ENCODE data around the gene PSENEN. TPM values are rescaled to one million over a fixed set of nuclear protein-coding genes. Genes with fewer than 3 reads are reported as not detected.
A peak's percentile ranks its signal among the peaks of the same experiment; 100 is the strongest.

PSENEN gene
- total and polyA plus RNA-seq, 11 donors, result 25.2 to 95.1 (median 42.3) TPM

DNA sequence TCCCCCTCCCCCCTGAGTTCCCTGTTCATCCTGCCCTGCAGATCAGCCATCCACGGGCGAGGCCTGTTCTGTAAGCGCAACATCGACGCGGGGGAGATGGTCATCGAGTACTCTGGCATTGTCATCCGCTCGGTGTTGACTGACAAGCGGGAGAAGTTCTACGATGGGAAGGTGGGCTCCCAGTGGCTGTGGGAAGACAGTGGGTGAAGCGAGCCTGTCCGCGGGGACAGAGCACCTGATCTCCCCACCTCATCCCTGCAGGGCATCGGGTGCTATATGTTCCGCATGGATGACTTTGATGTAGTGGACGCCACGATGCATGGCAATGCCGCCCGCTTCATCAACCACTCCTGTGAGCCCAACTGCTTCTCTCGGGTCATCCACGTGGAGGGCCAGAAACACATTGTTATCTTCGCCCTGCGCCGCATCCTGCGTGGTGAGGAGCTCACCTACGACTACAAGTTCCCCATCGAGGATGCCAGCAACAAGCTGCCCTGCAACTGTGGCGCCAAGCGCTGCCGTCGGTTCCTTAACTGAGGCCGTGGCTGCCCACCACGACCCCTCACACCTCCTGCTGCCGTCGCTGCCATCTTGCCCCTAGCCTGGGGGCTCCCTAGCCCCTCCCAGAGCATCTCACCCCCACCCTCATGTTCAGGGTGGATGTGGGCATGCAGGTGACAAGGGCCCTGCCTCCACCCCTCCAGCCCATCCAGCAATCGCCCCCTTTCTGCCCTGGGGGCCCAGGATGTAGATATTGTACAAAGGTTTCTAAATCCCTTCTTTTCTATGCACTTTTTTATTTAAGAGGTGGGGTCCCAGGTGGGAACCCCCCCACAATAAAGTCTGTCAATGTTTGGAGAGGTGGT, 7.2 kb upstream of the PSENEN start:
- intact Hi-C loops (cut with DNase I), result no loop called here

DNA sequence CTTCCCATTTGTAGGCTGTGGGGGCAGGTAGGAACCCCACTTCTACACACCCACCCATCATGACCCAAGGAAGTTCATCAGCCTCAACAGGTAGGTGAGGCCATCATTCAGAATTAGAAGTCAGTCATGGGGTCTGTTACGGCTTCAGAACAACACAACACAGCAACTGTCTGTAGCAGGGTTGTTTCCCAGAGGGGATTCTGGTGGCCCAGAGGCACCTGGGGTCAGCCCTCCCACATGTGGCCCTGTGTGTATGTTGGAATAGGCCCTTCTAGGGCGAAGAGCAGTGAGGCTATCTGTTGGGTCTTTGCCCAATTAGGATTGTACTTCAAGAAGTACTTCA, 6.6 kb upstream of the PSENEN start:
- H3K4me1 ChIP-seq, result peaks cover 3 to 44% (median 15%) of the 10 kb centered on the region in 12 donors
- TF ChIP-seq POLR2A (IDR thresholded peaks at IDR 0.05), result no peak
- TF ChIP-seq, protein P1, sequence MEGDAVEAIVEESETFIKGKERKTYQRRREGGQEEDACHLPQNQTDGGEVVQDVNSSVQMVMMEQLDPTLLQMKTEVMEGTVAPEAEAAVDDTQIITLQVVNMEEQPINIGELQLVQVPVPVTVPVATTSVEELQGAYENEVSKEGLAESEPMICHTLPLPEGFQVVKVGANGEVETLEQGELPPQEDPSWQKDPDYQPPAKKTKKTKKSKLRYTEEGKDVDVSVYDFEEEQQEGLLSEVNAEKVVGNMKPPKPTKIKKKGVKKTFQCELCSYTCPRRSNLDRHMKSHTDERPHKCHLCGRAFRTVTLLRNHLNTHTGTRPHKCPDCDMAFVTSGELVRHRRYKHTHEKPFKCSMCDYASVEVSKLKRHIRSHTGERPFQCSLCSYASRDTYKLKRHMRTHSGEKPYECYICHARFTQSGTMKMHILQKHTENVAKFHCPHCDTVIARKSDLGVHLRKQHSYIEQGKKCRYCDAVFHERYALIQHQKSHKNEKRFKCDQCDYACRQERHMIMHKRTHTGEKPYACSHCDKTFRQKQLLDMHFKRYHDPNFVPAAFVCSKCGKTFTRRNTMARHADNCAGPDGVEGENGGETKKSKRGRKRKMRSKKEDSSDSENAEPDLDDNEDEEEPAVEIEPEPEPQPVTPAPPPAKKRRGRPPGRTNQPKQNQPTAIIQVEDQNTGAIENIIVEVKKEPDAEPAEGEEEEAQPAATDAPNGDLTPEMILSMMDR (IDR thresholded peaks at IDR 0.05), result no peak
- intact Hi-C loops (cut with DNase I), result no loop called here

More for the DNA sequence above, 7.2 kb upstream of the PSENEN start:
- Histone ChIP-seq H3K27me3 (no peaks in the 10 kb centered on the region), H3K27ac (no peak overlapping the region), H3K4me1 (peaks cover 3 to 38% (median 14%) of the 10 kb centered on the region in 12 donors), H3K36me3 (peaks cover 0 to 65% (median 59%) of the 10 kb centered on the region in 9 donors), H3K4me3 (no peak overlapping the region), H3K9me3 (no peaks in the 10 kb centered on the region)
- no peak for ATAC-seq
- 90 to 93% (median 93%) methylated on average over 33 to 37 of the region's 37 CpGs for WGBS, 4 donors
- TF ChIP-seq POLR2A (IDR thresholded peaks at IDR 0.05), result no peak
- TF ChIP-seq, protein P1 (IDR thresholded peaks at IDR 0.05), result no peak
- DNase-seq, result no peak

DNA sequence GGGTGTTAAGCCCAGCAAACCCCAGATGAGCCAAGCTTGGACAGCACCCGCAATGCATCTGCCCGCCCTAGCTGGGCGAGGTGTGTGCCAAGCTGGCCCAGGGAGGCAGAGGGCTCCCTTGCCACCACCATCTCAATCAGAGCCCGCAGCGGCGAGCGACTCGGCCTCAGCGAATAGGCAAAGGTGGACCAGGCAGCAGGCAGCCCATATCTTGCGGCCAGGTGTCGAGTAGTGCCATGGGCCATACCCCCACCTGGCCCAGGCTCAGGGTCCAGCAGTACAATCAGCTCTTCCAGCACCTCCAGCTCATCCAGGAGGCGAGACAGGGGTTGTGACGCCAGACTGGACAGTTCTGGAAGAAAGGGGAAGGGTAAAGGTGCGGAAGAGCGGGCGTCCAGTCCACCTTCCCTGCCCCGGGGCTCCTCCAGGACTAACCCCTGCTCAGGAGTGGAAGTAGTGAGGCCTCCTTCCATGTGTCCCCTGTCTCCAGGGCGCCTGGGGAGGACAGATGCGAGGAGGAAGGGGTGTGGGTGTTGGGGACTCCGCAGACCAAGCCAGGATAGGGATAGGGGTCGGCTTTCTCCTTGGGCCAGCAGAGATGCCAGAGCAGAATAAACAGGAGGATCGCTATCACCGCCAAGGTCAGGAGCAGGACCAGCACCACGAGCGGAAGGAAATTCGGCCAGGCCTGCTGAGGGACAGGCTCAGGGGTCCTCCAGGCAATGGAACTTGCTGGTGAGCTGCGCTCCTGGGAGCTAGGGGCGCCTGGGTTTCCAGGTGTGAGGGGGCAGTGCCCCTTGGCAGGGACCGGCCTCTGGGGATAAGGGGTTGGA, 6.0 kb upstream of the PSENEN start:
- H3K4me3 ChIP-seq, result peak overlapping the region in 11 of 12 donors; percentile 42 to 80 (median 65)
- no peaks in the 10 kb centered on the region for H3K9me3 ChIP-seq
- WGBS, 4 donors, result 71 to 80% (median 73%) methylated on average over 28 to 29 of the region's 29 CpGs
- no peak for ATAC-seq
- H3K4me1 ChIP-seq, result peaks cover 5 to 50% (median 21%) of the 10 kb centered on the region in 12 donors
- no peak for DNase-seq
- no peaks in the 10 kb centered on the region for H3K27me3 ChIP-seq
- intact Hi-C loops (cut with DNase I), result loop anchor here in 4 of 10 donors (1.0 to 10.0 kb wide), 4 partner anchors 18 to 315 kb away; partner anchors contain the start of genes LRFN3 (in 2 of the 4), HSPB6 (in 1 of the 4), THAP8 (in 1 of the 4) and WDR62 (in 1 of the 4)
- TF ChIP-seq, protein P1 (IDR thresholded peaks at IDR 0.05), result no peak
- TF ChIP-seq POLR2A (IDR thresholded peaks at IDR 0.05), result no peak
- H3K36me3 ChIP-seq, result peaks cover 0 to 56% (median 50%) of the 10 kb centered on the region in 9 donors
- H3K27ac ChIP-seq, result peak overlapping the region in 5 of 12 donors; percentile 64 to 89 (median 78)

More for the DNA sequence above, 6.6 kb upstream of the PSENEN start:
- H3K36me3 ChIP-seq, result peaks cover 0 to 60% (median 55%) of the 10 kb centered on the region in 9 donors
- no peak for ATAC-seq
- H3K27me3 ChIP-seq, result no peaks in the 10 kb centered on the region
- WGBS, 4 donors, result 78 to 85% (median 82%) methylated on average over 2 of the region's 2 CpGs
- no peaks in the 10 kb centered on the region for H3K9me3 ChIP-seq
- no peak overlapping the region for H3K27ac ChIP-seq
- no peak for DNase-seq
- H3K4me3 ChIP-seq, result no peak overlapping the region
